Activated CD8-positive, alpha-beta memory T cell treated with anti-CD3 and anti-CD28 coated beads, Interleukin-2, amount 50 U/mL, for 4 hours (primary cell): ENCODE measurements around the gene TSACC.
A peak's percentile ranks its signal among the peaks of the same experiment; 100 is the strongest.

Source experiments
- DNase-seq: peaks from one replicate; pipeline ENCODE4 v3.0.0-alpha.2; 2020

The TSACC gene

GRCh38 chr1:156376958-156377919, 38.9 kb downstream of the TSACC start:
- DNase-seq: no peak

- DNase-seq: no peak
These were observed 40.2 kb downstream of the TSACC start for GRCh38 chr1:156378557-156378956.

- DNase-seq: no peak
These were observed 41.3 kb downstream of the TSACC start for GRCh38 chr1:156379420-156380165.

GRCh38 chr1:156382561-156382960, 44.2 kb downstream of the TSACC start:
- DNase-seq: no peak

DNA sequence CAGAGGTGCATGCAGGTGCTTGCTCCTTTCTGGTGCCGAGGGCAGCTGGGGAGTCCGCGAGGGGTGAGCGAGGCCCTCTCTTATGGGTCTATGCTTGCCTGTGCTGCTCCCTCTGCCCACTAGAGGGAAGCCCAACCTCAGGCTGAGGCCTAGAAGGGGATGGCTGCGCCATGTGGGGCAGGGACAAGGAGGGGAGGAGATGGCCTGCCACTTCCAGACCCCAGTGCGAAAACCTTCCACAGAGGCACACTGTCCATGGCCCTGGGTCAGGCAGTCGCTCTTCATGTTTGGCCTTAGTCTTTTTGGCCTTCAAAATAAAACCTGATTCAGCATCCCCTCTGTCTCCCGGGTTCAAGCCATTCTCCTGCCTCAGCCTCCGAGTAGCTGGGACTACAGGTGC, 44.7 kb downstream of the TSACC start:
- DNase-seq: peak; percentile 61

GRCh38 chr1:156384007-156384406, 45.7 kb downstream of the TSACC start:
- DNase-seq: no peak

DNA sequence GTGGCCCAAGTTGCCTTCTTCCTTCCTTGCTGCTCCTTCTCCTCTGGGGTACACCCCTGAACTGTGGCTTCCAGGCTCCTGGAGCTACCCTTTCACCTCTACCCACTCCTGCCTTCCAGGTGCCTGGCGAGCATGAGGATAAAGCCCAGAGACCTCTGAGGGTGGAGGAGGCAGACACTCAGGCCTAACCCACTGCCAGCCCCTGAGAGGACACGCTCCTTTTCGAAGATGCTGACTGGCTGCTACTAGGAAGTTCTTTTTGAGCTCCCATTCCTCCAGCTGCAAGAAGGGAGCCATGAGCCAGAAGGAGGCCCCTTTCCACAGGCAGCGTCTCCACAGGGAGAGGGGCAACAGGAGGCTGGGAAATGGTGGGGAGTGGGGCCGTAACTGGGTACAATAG, 46.3 kb downstream of the TSACC start:
- DNase-seq: no peak

DNA sequence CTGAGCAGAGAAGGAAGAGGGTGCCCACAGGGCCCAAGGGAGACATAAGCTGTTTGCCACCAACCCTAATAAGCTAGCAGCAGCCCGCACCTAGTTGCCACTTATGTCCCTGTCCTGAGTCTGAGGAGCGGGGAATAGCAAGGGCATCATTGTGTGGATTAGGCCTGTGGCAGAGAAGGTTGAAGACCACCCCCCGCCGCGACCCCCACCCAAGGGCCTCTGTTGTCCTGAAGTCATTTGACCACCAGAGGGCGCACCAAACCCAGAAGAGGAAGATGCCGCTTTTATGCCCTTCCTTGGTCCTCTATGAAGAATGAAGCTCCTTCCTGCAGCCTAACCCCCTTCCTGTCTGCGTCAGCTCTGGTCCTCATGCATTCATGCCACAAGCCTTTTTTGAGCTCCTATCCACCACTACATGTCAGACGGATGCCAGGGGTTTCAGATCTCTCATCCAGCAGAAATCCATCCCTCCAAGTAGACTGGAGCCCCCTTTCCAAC, 47.3 kb downstream of the TSACC start:
- DNase-seq: peak; percentile 70

DNA sequence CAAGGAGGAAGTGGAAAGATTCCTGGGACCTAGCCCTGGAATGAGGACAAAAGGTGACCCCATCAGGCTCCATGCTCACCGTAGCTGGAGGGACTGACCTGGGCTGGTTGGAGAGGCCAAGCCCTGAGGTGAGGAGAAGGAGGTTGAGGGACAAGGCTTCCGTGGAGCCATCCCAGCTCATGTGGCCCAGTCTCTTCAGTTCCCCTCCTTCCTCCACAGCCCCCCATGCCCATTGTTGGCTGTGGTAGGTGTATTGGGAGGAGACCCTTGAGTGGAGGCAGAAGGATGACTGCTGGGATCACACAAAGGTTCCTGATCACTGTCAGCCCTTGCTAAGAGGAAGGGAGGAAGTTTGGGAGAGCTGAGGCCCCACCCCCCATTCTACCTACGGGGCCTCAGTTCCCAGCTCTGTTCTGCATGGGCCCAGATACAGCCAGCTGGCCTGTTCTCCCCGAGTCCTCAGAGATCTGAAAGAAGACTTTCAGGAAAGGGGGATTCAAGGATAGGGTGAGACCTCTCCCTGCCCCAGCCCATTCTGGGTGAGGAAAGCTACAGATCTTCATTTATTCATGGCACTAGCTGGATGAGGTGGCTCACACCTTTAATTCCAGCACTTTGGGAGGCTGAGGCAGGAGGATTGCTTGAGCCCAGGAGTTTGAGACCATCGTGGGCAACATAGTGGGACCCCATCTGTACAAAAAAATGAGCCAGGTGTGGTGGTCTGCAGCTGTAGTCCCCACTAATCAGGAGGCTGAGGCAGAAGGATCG, 48.0 kb downstream of the TSACC start:
- no peak for DNase-seq

DNA sequence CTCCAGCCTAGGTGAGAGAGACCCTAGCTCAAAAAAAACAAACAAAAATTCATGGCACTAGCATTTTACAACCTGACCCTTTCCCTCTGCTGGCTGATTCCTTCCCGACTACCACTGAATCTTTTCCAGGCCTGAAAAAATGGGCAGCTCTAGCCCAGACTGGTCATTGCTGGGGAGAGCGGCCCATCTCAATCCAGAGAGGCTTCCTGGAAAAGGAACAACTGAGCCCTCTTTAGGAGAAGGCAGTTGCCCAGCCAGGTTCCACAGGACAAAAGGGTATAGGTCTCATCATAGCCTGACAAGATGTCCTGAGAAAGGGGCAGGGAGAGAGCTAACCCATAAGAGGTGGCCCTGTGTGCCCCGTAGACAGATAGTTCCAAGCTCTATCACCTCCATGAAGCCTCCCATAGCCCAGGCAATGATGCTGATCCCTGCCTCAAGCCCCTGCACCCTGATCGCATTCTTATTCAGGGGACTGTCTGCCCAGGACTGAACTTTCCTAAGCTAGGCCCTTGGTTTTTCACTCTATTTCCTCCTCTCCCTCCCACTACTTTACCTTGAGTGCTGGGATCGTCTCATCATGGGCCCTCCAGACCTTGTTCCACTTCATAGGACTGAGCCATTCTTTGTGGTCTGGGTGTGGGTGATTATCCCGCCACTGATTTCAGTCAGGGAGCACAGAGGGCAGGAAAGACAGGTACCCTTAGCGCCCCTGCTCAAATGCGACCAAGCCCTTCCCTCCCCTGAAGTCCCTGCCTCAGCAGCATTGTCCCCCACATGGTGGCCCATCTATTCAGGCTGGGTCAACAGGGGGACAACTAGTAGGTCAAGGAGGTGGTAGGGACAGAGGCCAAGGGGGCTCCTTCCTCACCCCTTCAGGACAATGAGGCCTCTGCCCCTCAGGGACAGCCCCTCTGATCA, 48.9 kb downstream of the TSACC start:
- DNase-seq: no peak

DNA sequence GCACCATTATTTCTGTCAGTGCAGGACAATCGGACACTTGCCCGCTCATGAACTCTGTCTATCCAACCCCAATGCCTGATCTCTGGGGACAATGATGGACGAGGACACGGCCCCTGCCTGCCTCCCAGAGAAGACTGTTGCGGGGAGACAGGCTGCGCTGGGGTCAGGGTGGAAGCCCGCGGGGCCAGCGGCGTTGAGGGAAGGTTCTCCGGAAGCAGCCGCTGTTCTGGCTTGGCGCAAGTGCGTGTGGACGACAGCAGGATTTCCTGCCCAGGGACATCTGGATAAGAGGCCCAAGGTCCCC, 49.5 kb downstream of the TSACC start:
- no peak for DNase-seq

- DNase-seq: no peak
These were observed 50.1 kb downstream of the TSACC start for GRCh38 chr1:156388174-156389137.

DNA sequence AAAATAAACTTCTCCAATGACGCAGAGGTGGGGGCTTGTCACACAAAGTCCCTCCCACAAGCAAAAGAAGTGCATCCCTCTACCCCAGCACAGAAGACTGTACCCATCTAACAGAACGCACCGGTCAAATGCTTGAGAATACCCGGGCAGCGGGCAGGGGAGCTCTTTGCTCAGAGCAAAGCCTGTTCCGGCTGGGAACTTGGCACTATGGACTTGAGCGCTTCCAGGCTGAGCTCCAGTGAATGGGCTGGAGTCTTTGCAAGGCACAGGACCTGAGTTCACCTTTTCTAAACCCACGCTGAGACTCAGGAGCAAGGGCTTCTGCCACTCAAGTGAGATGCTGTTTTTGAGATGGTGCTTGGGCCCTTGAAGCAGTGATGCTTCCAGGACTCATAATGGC, 51.0 kb downstream of the TSACC start:
- no peak for DNase-seq

- no peak for DNase-seq
These were observed 52.4 kb downstream of the TSACC start for GRCh38 chr1:156390469-156391365.

DNA sequence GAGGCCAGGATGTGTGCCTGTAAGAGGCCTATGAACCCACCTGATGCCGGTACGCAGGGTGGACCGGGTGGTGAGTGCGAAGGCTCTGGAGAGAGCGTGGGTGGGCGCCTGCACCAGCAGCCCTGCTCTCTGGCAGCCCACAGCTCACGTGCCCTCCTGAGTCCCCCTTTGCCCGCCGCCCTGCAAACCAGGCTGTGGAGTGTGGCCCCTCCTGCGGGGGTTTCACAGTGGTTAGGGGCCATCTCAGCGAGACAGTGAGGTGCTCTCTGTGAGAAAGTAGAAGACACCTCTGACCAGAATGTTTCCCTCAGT, 53.0 kb downstream of the TSACC start:
- no peak for DNase-seq

- no peak for DNase-seq
These were observed 53.4 kb downstream of the TSACC start for GRCh38 chr1:156391701-156392100.

GRCh38 chr1:156392452-156392853, 54.1 kb downstream of the TSACC start:
- no peak for DNase-seq

- DNase-seq: no peak
These were observed 54.8 kb downstream of the TSACC start for GRCh38 chr1:156393095-156393494.

GRCh38 chr1:156394082-156394481, 55.8 kb downstream of the TSACC start:
- no peak for DNase-seq

DNA sequence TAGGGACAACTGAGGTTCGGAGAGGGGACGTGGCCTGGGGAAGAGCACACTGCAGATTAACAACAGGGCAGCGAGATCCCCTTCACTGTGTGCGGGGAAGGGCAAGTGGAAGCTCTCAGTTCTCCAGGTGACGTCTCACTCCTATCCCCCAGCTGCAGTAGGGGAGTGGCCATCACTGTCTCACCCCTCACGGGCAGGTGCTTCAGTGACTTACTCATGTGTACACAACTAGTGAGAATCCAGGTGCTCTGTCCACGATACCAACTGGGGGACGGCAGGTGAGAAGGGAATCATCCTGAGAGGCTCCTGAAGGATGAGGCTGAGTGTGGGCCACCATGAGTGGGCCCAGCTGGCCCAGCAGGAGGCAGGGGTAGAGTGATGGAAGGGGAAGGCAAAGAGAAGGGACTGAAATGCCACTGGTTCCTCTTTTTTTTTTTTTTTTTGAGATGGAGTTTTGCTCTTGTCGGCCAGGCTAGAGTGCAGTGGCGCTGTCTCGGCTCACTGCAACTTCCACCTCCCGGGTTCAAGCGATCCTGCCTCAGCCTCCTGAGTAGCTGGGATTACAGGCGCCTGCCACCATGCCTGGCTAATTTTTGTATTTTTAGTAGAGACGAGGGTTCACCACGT, 56.6 kb downstream of the TSACC start:
- DNase-seq: no peak
